Transverse colon (tissue), 4 donors: ENCODE measurements around the gene PTCHD1.

Experiments
- CTCF ChIP-seq, 5 experiments: fragments of 200-600 bp in 3 of 5; fragments of 450-650 bp in 2 of 5; sonication (generic) in 3 of 5; IDR thresholded peaks; 1 replicate in 2 of 5; 2 replicates in 3 of 5; pipeline ENCODE4 v1.5.1; 2016 to 2017; ENCODE audit warnings: antibody characterized with exemption in 5 of 5, inconsistent platforms in 3 of 5, mild to moderate bottlenecking in 2 of 5, moderate library complexity in 1 of 5
- POLR2AphosphoS5 ChIP-seq, 3 donors: sonication (generic); formaldehyde crosslinking; IDR thresholded peaks; one replicate each; pipeline ENCODE4 v1.6.1; 2016; ENCODE audit warnings: antibody characterized with exemption in 3 of 3

DNA sequence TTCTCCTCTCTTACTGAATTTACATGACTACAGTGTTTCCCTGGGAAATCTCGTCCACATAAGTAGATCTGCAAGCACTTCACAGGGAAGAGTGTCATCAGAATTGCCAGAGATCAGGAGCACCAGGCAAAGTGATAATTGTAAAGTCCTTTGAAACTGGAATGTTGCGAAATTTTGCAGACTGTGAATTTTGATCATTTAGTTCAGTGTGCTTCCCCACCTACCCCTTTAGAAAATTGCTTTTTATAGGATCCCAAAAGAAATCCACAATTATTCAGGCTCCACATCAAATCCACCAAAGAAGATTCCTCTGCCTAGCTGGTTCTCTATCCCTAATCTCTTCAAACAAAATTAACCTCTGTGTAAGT is 10.2 kb downstream of the PTCHD1 start:
- TF ChIP-seq CTCF (IDR thresholded peaks at IDR 0.05) (no peak), POLR2AphosphoS5 (IDR thresholded peaks at IDR 0.05) (no peak)
